Activated naive CD4-positive, alpha-beta T cell treated with anti-CD3 and anti-CD28 coated beads for 36 hours (primary cell): ENCODE measurements around the gene RAB20. TPM values are rescaled to one million over a fixed set of nuclear protein-coding genes. Genes with fewer than 3 reads are reported as not detected.

ENCODE experiments used
- CTCF ChIA-PET: fragments of 350-600 bp; sonication (Branson Sonifier 250); formaldehyde crosslinking; loops from one replicate; lab custom pipeline; 2021; ENCODE audit warnings: antibody characterized with exemption; lab: Charles Lee
- DNase-seq: peaks from one replicate; pipeline ENCODE4 v3.0.0-alpha.2; 2020
- H3K27ac Mint-ChIP-seq: one replicate; pipeline ENCODE4 v1.8.0; 2021; ENCODE audit warnings: mild to moderate bottlenecking, mixed read lengths
- H3K27me3 Mint-ChIP-seq: one replicate; pipeline ENCODE4 v1.8.0; 2021; ENCODE audit warnings: low read depth, mixed read lengths
- H3K36me3 Mint-ChIP-seq: one replicate; pipeline ENCODE4 v1.8.0; 2021; ENCODE audit warnings: low read depth, mixed read lengths
- H3K4me1 Mint-ChIP-seq: one replicate; pipeline ENCODE4 v1.8.0; 2021; ENCODE audit warnings: low read depth, mixed read lengths
- H3K4me3 Mint-ChIP-seq: one replicate; pipeline ENCODE4 v1.8.0; 2021; ENCODE audit warnings: mild to moderate bottlenecking, moderate library complexity, mixed read lengths
- H3K9me3 Mint-ChIP-seq: one replicate; pipeline ENCODE4 v1.8.0; 2021; ENCODE audit warnings: mixed read lengths
- intact Hi-C: fragments of 100-400 bp; cut with micrococcal nuclease; formaldehyde crosslinking; loops from one replicate; pipeline ENCODE4 v1.15.1; 2023
- total RNA-seq, 2 experiments: library from RNA; stranded (reverse); gene quantifications; one replicate each; pipeline ENCODE4 v1.2.3, GENCODE V29; 2021

Gene RAB20
- total RNA-seq, 2 experiments from 2014 or later: 1.4 to 1.5 TPM

GRCh38 chr13:110486061-110486715 lies 75.3 kb downstream of the RAB20 start:
- CTCF ChIA-PET: no interaction called here
- Mint-ChIP-seq H3K27ac (no peak overlapping the region), H3K4me1 (no peaks in the 10 kb centered on the region), H3K9me3 (no peaks in the 10 kb centered on the region), H3K4me3 (no peak overlapping the region), H3K27me3 (no peaks in the 10 kb centered on the region), H3K36me3 (no peaks in the 10 kb centered on the region)
- no peak for DNase-seq
- intact Hi-C loops: no loop called here

GRCh38 chr13:110485604-110486003 lies 75.9 kb downstream of the RAB20 start:
- CTCF ChIA-PET: no interaction called here
- DNase-seq: no peak
- H3K4me1 Mint-ChIP-seq: no peaks in the 10 kb centered on the region
- no peak overlapping the region for H3K4me3 Mint-ChIP-seq
- no peak overlapping the region for H3K27ac Mint-ChIP-seq
- H3K36me3 Mint-ChIP-seq: no peaks in the 10 kb centered on the region
- H3K27me3 Mint-ChIP-seq: no peaks in the 10 kb centered on the region
- intact Hi-C loops: no loop called here
- no peaks in the 10 kb centered on the region for H3K9me3 Mint-ChIP-seq

- no peak overlapping the region for H3K27ac Mint-ChIP-seq
- intact Hi-C loops: no loop called here
- no peaks in the 10 kb centered on the region for H3K9me3 Mint-ChIP-seq
- CTCF ChIA-PET: no interaction called here
- H3K36me3 Mint-ChIP-seq: no peaks in the 10 kb centered on the region
- DNase-seq: no peak
- no peaks in the 10 kb centered on the region for H3K4me1 Mint-ChIP-seq
- no peak overlapping the region for H3K4me3 Mint-ChIP-seq
- no peaks in the 10 kb centered on the region for H3K27me3 Mint-ChIP-seq
Observed at GRCh38 chr13:110484290-110485048, 77.1 kb downstream of the RAB20 start.

GRCh38 chr13:110483386-110483968 lies 78.0 kb downstream of the RAB20 start:
- Mint-ChIP-seq H3K27ac (no peak overlapping the region), H3K4me3 (no peak overlapping the region), H3K4me1 (no peaks in the 10 kb centered on the region), H3K36me3 (no peaks in the 10 kb centered on the region), H3K9me3 (no peaks in the 10 kb centered on the region), H3K27me3 (no peaks in the 10 kb centered on the region)
- DNase-seq: no peak
- intact Hi-C loops: no loop called here
- CTCF ChIA-PET: no interaction called here

- Mint-ChIP-seq H3K27me3 (no peaks in the 10 kb centered on the region), H3K36me3 (no peaks in the 10 kb centered on the region), H3K4me3 (no peak overlapping the region), H3K4me1 (no peaks in the 10 kb centered on the region), H3K9me3 (no peaks in the 10 kb centered on the region), H3K27ac (no peak overlapping the region)
- intact Hi-C loops: no loop called here
- CTCF ChIA-PET: no interaction called here
- DNase-seq: no peak
Observed at GRCh38 chr13:110480161-110480560, 81.4 kb downstream of the RAB20 start.

GRCh38 chr13:110479648-110480047 lies 81.9 kb downstream of the RAB20 start:
- no peaks in the 10 kb centered on the region for H3K9me3 Mint-ChIP-seq
- no peaks in the 10 kb centered on the region for H3K27me3 Mint-ChIP-seq
- no peak overlapping the region for H3K27ac Mint-ChIP-seq
- DNase-seq: no peak
- no peak overlapping the region for H3K4me3 Mint-ChIP-seq
- no peaks in the 10 kb centered on the region for H3K4me1 Mint-ChIP-seq
- intact Hi-C loops: no loop called here
- H3K36me3 Mint-ChIP-seq: no peaks in the 10 kb centered on the region
- CTCF ChIA-PET: no interaction called here

- no peaks in the 10 kb centered on the region for H3K4me1 Mint-ChIP-seq
- CTCF ChIA-PET: interaction anchor here (0.7 kb wide), 1 partner anchor 28 kb away, joined by 3 read pairs; no protein-coding TSS in a partner anchor
Observed at GRCh38 chr13:110479215-110479545, 82.3 kb downstream of the RAB20 start.

GRCh38 chr13:110478405-110479214 lies 82.9 kb downstream of the RAB20 start:
- no peaks in the 10 kb centered on the region for H3K9me3 Mint-ChIP-seq
- CTCF ChIA-PET: interaction anchor here (0.7 kb wide), 1 partner anchor 28 kb away, joined by 3 read pairs; no protein-coding TSS in a partner anchor

More at GRCh38 chr13:110479215-110479545, 82.3 kb downstream of the RAB20 start:
- Mint-ChIP-seq H3K36me3 (no peaks in the 10 kb centered on the region), H3K4me3 (no peak overlapping the region), H3K27ac (no peak overlapping the region), H3K9me3 (no peaks in the 10 kb centered on the region), H3K27me3 (no peaks in the 10 kb centered on the region)
- intact Hi-C loops: no loop called here
- no peak for DNase-seq

GRCh38 chr13:110477706-110478245 lies 83.7 kb downstream of the RAB20 start:
- Mint-ChIP-seq H3K36me3 (no peaks in the 10 kb centered on the region), H3K27ac (no peak overlapping the region), H3K27me3 (no peaks in the 10 kb centered on the region), H3K4me3 (no peak overlapping the region), H3K9me3 (no peaks in the 10 kb centered on the region), H3K4me1 (no peaks in the 10 kb centered on the region)
- CTCF ChIA-PET: no interaction called here
- no peak for DNase-seq
- intact Hi-C loops: no loop called here

More at GRCh38 chr13:110478405-110479214, 82.9 kb downstream of the RAB20 start:
- Mint-ChIP-seq H3K36me3 (no peaks in the 10 kb centered on the region), H3K27ac (no peak overlapping the region), H3K27me3 (no peaks in the 10 kb centered on the region), H3K4me1 (no peaks in the 10 kb centered on the region), H3K4me3 (no peak overlapping the region)
- intact Hi-C loops: no loop called here
- no peak for DNase-seq

- H3K9me3 Mint-ChIP-seq: no peaks in the 10 kb centered on the region
- DNase-seq: no peak
- no peaks in the 10 kb centered on the region for H3K36me3 Mint-ChIP-seq
- intact Hi-C loops: no loop called here
- H3K4me1 Mint-ChIP-seq: no peaks in the 10 kb centered on the region
- H3K27ac Mint-ChIP-seq: no peak overlapping the region
- CTCF ChIA-PET: no interaction called here
- no peak overlapping the region for H3K4me3 Mint-ChIP-seq
- H3K27me3 Mint-ChIP-seq: peaks cover 6% of the 10 kb centered on the region
Observed at GRCh38 chr13:110476220-110476617, 85.3 kb downstream of the RAB20 start.

GRCh38 chr13:110475550-110476219 lies 85.8 kb downstream of the RAB20 start:
- no peak for DNase-seq
- Mint-ChIP-seq H3K9me3 (no peaks in the 10 kb centered on the region), H3K27ac (no peak overlapping the region), H3K36me3 (no peaks in the 10 kb centered on the region), H3K4me1 (no peaks in the 10 kb centered on the region), H3K27me3 (peaks cover 11% of the 10 kb centered on the region), H3K4me3 (no peak overlapping the region)
- intact Hi-C loops: no loop called here
- CTCF ChIA-PET: no interaction called here

GRCh38 chr13:110475117-110475516 lies 86.4 kb downstream of the RAB20 start:
- DNase-seq: no peak
- intact Hi-C loops: no loop called here
- CTCF ChIA-PET: no interaction called here
- Mint-ChIP-seq H3K4me1 (no peaks in the 10 kb centered on the region), H3K27ac (no peak overlapping the region), H3K4me3 (no peak overlapping the region), H3K36me3 (no peaks in the 10 kb centered on the region), H3K9me3 (no peaks in the 10 kb centered on the region), H3K27me3 (peaks cover 12% of the 10 kb centered on the region)
